Activated naive CD8-positive, alpha-beta T cell treated with anti-CD3 and anti-CD28 coated beads, Interleukin-2, amount 50 U/mL, for 16 hours (primary cell): ENCODE data around the gene TCL1A.
"Not testable (repeated sequence)": the region's sequence is repeated elsewhere in the genome, so short reads cannot be mapped to it uniquely, and the experiment has no call there.

Experiments
- DNase-seq: peaks from one replicate; pipeline ENCODE4 v3.0.0-alpha.2; 2020; ENCODE audit warnings: low read depth, low spot score

TCL1A gene, protein sequence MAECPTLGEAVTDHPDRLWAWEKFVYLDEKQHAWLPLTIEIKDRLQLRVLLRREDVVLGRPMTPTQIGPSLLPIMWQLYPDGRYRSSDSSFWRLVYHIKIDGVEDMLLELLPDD

DNA sequence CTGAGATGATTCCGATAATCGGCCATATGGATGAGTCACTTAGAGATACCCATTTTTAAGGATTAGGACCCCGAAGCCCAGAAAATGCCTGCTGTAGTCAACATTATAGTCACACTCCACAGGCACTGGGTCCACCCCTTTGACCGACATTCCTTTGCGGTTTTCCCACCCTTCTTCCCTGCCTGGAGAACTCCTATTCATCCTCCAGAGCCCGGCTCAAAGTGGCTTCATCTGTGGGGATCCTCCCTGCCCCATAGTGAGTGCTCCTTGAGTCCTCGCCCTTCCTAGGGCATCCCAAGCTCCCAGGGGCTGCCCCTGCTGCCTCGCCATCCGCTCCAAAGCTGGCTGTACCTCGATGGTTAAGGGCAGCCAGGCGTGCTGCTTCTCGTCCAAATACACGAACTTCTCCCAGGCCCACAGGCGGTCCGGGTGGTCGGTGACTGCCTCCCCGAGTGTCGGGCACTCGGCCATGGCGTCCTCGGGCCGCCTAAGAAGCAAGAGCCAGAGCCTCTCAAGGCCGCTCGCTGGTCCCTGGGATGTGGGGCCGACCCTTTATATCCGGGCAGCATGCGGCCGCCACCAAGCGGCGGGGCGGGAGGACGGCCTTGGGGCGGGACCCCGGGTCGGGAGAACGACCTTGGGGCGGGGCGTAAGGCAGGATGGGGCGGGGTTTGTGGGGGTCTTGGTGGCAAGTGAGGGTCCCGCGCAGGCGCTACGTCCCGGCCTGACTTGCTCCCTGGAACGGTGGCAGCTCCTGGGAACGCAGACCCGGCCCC, at the start of gene TCL1A:
Gene TCL1A, minus strand, starts transcription at position 530 of the 776 bp plus-strand sequence. Its CDS starts 59 bp downstream, at position 471.
- DNase-seq = no peak

DNA sequence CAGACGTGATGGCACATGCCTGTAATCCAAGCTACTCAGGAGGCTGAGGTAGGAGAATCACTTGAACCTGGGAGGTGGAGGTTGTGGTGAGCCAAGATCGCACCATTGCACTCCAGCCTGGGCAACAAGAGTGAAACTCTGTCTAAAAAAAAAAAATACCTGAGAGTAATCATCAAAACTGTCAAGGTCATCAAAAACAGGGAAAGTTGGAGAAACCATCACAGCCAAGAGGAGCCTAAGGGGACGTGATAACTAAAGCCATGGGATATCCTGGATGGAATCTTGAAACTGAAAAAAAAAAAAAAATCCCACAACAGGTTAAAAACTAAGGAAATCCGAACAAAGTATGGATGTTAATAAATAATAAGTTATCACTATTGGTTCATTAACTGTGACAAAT, 49.1 kb upstream of the TCL1A start:
- DNase-seq = not testable (repeated sequence)

DNA sequence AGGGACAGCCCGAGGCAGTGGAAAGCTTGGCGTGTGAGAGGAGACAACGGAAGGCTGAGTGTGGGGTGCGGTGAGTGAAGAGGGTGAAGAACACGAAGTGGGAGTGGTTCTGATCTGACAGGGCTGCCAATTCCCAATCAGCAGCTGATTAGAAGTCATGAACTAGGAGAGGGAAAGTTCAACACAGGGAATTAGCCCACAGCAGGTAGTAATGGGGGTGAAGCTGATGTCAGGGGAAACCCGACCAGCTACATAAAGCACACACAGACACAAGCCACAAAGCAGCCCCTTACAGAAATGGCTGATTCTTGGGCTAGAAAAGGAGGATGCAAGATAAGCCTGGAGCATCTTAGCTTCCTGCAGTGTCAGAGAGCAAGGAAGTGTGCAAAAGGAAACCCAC, 47.5 kb upstream of the TCL1A start:
- DNase-seq = no peak

DNA sequence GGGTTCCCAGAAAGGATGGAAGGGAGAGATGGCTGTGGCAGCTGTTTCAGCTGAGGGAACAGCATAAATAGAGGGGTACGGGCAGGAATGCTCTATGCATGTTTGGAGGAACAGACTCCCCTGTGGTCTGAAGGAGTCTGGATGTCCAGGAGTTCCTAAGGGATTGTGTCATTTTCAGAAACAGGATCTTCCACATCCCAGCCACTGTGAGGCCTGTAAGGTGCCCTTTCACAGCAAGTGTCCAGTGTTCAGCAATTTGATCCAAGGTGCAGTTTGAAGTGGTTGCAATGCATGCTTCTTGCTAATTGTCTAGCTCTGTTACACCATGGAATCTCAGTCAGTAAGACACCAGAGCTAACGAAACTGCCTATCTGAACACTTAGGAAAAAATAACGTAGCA, 46.7 kb upstream of the TCL1A start:
- no peak for DNase-seq

DNA sequence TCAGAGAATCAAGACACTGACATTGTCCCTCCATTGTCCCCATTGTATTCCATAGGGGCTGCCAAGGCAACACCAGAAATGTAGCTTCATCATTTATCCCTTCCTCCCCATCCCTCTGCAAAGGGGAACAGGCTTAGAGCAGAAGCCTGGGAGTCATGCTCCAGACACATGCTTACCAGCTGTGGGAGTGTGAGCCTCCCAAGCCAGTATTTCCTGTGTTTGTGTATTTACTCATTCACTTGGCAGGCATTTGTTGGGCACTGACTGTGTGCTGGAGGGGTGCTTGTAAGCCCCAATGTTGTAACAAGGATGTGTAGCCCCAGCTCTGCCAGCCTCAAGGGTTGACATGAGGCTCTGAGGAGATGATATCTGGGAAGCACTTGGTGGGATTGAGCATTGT, 46.0 kb upstream of the TCL1A start:
- DNase-seq = no peak

DNA sequence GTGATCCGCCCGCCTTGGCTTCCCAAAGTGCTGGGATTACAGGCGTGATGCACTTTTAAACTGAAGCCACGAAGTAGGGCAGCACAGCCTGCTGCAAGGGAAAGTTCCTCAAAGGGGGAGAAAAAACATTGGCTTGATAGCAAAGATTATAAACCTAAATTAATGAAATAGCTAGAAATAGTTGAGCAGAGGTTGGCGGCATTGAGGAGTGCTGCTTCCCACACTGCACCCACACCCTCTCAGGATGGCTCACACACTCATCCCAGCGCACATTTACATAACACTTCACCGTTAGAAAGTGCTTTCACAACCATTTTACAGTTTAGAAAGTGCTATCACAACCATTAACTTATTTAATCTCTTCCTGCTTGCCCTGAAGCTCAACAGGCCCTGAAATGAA, 44.4 kb upstream of the TCL1A start:
- no peak for DNase-seq

DNA sequence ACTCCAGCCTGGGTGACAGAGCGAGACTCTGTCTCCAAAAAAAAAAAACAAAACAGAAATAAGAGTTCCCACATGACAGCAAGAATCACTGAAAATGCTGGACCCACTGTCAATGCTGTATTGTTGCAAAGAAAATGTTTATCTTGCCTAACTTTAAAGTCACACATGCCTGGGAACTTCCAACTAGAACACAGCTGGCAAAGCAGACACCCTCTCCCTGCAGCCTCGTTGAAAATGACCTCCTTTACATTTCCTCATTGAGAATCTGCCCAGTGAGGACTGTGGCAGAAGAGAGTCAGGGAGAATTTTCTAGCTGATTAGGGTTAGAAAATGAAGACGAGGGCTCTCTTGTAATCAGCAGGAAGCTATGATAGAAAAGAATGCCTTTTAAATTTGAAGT, 42.8 kb upstream of the TCL1A start:
- DNase-seq = no peak

DNA sequence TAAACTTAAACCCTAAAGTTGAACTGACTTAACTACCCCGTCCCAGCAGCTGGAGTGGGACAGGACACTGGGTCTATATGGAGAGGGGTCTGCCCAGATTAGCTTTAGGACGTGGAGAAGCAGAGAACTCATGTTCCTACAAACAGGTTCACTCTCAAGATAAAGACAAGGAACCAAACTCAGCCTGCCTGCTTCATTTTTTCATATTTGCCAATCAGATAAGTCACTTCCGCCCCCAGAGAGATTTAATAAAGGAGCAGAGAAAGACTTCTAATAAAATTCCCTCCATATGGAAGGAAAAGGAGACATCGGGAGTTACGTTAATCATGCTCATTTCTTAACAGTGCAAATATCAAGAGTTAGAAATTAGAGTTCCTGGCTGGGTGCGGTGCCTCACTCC, 42.2 kb upstream of the TCL1A start:
- no peak for DNase-seq

DNA sequence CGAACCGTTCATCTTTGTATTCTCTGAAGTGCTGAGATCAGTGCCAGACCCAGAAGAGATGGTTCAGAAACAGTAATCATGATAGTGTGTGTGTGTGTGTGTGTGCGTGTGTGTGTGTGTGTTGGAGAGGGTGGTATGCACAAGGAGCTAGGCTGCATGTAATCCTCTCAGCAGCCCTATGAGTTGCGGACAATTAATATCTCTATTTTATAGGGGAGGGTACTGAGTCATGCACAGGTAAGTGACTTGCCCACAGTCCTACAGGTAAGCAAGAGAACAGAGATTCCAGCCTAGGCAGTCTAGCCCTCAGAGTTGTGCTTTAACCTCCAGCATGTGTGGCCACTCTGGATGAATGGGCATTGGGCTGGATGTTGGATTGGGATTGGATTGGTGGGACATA, 27.9 kb upstream of the TCL1A start:
- no peak for DNase-seq

DNA sequence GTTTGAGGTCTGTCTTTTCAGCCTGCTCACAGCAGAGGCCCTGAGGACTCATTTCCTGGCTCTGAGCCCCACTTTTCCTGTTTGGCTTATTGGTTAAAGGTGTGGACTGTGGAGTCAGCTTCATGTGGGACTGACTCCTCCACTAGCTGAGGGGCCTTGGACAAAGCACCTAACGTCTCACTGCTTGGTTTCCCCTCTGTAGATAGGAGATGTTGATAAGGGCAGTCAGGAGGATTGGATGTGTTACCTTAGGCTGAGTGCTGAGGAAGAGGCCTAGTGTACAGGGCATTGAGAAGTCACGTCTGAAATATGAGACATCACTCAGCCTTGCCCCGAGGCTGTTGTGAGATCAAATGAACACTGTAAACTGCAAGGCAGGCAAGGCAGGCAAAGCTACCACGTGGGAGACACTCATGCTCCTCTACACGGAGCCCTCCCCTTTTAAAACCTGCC, 27.1 kb upstream of the TCL1A start:
- DNase-seq = no peak

DNA sequence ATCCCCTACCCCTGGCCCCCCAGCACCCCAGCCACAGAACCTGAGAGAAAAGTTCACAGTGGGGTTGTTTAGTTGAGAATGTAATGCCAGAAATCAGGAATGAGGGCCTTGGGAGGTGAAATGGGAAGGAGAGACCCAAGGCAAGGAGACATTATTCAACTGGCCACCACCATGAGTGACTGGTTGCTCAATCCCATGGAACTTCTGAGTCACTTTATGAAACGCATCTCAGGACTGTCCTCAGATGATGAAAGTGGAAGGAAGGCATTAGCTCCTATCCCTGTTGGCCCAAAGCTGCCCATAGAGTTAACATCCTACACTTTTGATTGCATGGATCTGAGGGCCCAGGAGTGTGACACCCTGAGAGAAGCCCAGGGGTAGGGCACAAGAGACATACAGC, 25.4 kb upstream of the TCL1A start:
- DNase-seq = no peak

DNA sequence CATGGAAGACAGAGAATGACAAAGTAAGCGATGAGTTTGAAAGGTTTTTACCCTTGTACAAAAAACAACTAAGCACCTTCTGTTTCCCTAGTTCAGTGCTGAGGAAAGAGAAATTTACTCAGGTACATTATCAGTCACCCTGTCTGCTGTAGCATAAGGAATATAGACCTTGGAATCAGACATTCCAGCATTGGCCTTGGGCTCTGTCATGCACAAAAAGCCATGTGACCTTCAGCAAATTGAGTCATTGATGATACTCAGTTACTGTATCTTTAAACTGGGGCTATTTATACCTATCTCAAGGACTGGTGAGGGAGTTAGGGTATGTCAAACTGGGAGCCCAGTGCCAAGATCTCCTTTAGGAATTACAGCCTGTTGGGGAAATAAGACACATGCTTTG, 19.3 kb upstream of the TCL1A start:
- DNase-seq = no peak

DNA sequence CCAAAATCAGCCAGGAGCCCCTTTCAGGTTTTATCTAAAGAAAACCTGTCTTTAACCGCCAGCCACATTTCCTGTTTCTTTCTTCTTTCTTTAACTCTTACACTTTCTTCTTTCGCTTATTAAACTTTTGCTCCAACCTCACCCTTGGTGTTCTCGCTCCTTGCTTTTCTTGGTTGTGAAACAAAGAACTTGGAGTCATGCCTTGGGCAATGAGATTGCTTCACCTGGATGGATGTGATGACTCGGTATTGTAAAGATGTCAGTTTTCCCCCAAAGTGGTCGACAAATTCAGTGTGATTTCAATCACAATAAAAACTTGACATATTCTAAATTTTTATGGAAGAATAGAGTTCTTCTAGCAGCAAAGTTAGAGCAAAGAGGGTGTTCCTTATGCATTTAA, 16.2 kb upstream of the TCL1A start:
- DNase-seq = no peak

DNA sequence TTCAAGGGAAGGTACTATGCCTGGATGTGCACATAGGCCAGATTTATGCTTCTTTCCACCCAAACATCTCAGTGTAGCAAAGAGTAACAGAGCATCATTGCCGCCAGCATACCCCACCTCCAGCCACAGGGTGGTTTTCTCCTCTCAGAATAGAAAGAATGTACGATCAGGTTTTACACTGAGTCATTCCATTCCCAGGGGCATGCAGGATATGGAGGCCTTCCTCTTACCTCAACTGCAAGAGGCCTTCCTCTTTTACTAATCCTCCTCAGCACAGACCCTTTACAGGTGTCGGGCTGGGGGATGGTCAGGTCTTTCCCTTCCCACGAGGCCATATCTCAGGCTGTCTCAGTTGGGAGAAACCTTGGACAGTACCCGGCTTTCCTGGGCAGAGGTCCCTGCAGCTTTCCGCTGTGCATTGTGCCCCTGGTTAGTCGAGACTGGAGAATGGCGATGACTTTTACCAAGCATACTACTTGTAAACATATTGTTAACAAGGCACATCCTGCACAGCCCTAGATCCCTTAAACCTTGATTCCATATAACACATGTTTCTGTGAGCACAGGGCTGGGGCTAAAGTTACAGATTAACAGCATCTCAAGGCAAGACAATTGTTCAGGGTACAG, 15.6 kb upstream of the TCL1A start:
- not testable (repeated sequence) for DNase-seq

DNA sequence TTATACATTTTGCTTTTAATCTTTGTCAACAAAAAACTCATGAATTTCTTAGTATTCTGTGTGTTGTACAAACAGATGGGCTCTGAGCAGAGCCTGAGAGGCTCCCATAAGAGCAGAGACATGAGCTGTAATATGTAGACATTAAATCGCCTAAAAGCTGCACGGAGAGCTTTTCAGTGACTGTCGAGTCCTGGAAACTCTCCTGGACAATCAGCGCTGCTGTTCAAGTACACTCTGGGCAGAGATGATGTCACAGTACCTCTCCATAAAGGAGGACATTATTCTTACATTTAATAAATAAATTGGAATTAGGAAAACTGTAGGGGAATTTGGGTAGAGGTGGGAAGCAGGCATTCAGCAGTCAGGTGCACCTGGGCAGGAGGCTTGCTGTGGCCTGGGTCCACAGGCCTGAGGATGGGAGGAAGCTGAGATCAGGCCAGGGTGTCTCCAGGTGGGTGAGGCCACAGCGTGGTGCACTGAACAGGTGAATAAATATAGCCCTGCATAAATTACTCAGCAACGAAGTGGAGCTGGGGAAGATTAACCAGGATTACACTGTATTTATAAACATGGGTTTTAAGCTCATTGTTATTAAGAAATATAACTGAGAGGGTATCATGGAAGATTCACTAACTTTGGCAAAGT, 13.3 kb upstream of the TCL1A start:
- no peak for DNase-seq

DNA sequence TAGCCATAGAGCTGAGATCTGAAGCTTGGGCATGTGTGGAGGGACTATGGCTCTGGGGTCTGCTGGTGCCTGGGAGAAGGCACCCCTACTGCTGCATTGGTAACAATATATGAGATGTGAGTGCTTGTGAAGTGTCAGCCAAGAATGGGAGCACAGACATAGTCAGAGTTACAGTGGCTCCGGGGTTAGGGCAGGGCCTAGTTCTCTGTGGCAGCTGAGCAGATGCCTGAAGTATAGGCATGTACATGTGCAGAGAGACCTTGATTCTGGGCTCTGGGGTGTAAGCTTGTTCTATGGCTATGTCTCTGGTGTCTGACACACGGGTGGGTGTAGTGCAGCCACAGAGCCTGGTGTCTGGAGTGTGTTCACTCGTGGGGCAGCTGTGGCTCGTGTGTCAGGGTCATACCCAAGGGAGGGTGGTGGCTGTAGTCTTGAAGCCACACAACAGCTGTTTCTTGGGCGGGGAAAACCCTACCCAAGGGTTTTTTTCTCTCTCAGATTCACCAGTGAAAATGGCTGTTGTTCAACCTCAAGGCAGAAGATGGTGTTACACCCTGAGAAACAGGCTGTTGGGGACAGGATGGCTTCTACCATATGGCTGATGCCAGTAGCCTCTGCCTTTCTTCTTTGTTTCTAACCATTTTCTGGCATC, 11.9 kb upstream of the TCL1A start:
- no peak for DNase-seq

DNA sequence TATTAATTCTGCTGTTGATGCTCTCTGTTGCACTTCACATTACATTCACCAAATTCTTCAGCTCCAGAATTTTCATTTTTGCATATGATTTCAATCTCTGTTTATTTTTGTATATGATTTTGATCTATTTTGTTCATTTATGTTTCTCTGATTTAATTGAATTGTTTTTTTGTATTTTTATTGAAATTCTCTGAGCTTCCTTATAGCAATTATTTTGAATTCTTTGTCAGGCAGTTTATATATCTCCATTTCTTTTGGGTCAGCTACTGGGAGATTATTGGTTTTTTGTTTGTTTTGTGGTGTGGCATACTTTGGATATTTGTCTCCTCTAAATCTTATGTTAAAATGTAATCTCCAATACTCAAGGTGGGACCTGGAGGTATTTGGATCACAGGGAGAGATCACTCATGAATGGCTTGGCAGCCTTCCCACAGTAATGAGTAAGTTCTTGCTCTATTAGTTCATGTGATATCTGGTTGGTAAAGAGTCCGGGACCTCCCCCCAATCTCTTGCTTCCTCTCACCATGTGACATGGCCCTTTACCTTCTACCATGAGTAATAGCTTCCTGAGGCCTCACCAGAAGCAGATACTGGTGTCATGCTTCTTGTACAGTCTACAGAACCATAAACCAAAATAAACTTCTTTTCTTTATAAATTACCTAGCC, 8.7 kb upstream of the TCL1A start:
- DNase-seq = no peak

DNA sequence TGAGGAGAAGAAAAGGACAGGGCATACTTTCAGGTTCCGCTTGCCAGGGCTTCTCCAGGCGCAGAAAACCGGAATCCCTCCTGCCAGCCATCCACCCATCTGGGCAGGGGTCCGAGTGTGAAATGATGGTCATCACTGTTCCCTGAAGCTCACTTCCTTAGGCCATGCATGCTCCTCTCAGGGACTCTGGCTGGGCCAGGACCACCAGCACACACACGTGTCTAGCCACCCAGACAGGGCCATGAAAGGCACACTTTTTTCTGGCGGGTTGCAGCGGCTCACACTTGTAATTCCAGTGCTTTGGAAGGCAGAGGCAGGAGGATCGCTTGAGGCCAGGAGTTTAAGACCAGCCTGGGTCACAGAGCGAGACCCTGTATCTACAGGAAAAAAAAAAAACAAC, 1.5 kb downstream of the TCL1A start:
- DNase-seq = no peak

DNA sequence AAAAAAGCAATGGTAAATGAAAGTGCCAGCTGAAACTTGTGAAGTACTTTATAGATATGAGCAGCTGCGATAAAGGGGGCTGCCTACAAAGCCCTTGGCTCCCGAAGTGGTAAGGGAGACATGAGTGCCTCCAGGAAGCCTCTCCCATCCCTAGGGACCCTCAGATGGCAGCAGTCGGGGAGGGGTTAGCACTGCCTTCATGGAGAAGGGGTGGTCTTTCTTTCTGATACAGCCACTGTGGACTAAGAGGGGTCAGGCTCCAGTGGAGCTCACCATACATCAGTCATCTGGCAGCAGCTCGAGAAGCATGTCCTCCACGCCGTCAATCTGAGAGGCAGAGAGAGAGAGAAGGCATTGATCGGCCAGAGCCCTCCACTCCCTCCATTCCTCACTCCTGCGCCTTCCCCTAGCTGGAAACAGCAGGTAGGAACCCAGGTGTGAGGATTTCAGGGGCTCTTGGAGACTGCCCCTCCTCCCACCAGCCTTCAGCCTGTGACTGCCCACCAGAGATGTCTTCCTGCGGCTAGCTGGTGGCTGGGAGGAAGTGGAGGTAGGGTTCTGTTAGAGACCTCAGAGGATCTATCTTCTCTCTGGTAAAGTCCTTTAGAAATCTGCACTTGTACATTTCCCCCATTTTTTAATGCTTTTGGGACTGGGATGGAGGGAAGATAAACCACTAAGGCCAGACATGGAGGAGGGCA, 2.3 kb downstream of the TCL1A start:
- DNase-seq = no peak

DNA sequence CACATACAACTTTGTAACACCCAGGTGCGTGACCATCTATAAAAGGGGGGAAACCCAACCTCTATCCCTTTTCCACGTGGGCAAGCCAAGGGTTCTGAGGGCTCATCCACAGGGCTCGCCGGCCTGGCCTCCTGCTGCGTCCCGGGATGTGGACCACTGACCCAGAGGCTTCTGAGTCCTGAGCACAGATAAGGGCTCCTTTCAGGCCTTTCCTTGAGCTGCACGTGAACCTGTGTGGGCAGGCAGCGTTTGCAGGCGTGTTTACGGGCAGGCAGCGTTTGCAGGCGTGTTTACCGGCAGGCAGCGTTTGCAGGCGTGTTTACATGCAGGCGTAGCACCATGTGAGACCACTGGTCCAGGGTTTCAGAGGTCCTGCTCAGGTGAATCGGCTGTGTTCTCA, 3.8 kb downstream of the TCL1A start:
- no peak for DNase-seq

DNA sequence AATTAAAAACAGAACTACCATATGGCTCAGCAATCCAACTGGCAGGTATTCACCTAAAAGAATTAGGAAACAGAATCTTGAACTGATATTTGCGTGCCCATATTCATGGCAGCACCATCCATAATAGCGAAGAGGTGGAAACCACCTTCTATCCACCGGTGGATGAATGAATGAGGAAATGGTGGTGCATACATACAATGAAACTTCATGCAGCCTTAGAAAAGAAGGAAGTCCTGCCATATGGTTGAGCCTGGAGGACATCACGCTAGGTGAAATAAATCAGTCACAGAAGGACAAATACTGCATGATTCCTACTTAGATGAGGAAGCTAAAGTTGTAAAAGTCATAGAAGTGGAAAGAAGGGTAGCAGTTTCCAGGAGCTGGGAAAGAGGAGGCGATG, 6.6 kb downstream of the TCL1A start:
- DNase-seq = no peak
